IMR-90 (cell line): ENCODE results near the gene VASN. TPM values are rescaled to one million over a fixed set of nuclear protein-coding genes. Genes with fewer than 3 reads are reported as not detected.
A peak's percentile ranks its signal among the peaks of the same experiment; 100 is the strongest.

Source experiments
- ATAC-seq: fragments of 200-7000 bp; cut with Tn5 transposase; 2 replicates; pipeline ENCODE4 v1.9.1; 2020; ENCODE audit warnings: low read depth, mild to moderate bottlenecking, moderate library complexity
- BruUV-seq: library from RNA; stranded (reverse); fragments of 400-500 nt; replicated peaks from 2 replicates; lab custom pipeline; 2021; lab: Mats Ljungman, UMichigan
- CTCF ChIA-PET: fragments of 300-600 bp; formaldehyde crosslinking; extraction: SDS; loops from one replicate; lab custom pipeline; 2021; ENCODE audit warnings: antibody characterized with exemption; lab: Yijun Ruan, JAX
- POLR2A ChIA-PET: fragments of 300-600 bp; sonication (Branson Sonifier 250); formaldehyde crosslinking; loops from one replicate; lab custom pipeline; 2022; ENCODE audit warnings: antibody characterized with exemption; ENCODE audit not compliant: unreplicated experiment; lab: Charles Lee
- DNase-seq: peaks from one replicate; pipeline ENCODE4 v3.0.0; 2013
- H2AFZ ChIP-seq: replicated peaks from 2 replicates; pipeline ENCODE3; 2013; ENCODE audit warnings: low read length, mild to moderate bottlenecking; ENCODE audit not compliant: poor library complexity
- H2AK5ac ChIP-seq: 2 replicates; pipeline ENCODE4 v1.6.1; 2013; ENCODE audit warnings: low read depth, low read length, inconsistent platforms
- H2AK9ac ChIP-seq: replicated peaks from 2 replicates; pipeline ENCODE3; 2013; ENCODE audit warnings: mild to moderate bottlenecking, low read depth, low read length, moderate library complexity; ENCODE audit not compliant: poor library complexity
- H2BK120ac ChIP-seq: 2 replicates; pipeline ENCODE4 v1.6.1; 2013; ENCODE audit warnings: low read depth, low read length, inconsistent platforms
- H2BK15ac ChIP-seq: 3 replicates; pipeline ENCODE4 v1.6.1; 2013; ENCODE audit warnings: low read depth, low read length, inconsistent platforms
- H2BK20ac ChIP-seq: 2 replicates; pipeline ENCODE4 v1.6.1; 2013; ENCODE audit warnings: low read depth, mild to moderate bottlenecking, inconsistent platforms, low read length, moderate library complexity
- H2BK5ac ChIP-seq: 2 replicates; pipeline ENCODE4 v1.6.1; 2013; ENCODE audit warnings: mild to moderate bottlenecking, low read depth, low read length, inconsistent platforms; ENCODE audit not compliant: poor library complexity, severe bottlenecking
- H3K14ac ChIP-seq: replicated peaks from 2 replicates; pipeline ENCODE4 v1.6.1; 2013; ENCODE audit warnings: low read depth, low read length, inconsistent platforms
- H3K18ac ChIP-seq: 2 replicates; pipeline ENCODE4 v1.6.1; 2013; ENCODE audit warnings: low read depth, low read length, control low read depth
- H3K23ac ChIP-seq: 2 replicates; pipeline ENCODE4 v1.6.1; 2013; ENCODE audit warnings: low read depth, low read length, inconsistent platforms
- H3K27ac ChIP-seq: 2 replicates; pipeline ENCODE4 v1.5.1; 2013; ENCODE audit warnings: mild to moderate bottlenecking, control low read depth, low read length; ENCODE audit not compliant: insufficient read depth
- H3K27me3 ChIP-seq: 2 replicates; pipeline ENCODE4 v1.6.1; 2013; ENCODE audit warnings: low read length; ENCODE audit not compliant: control insufficient read depth, insufficient read depth
- H3K36me3 ChIP-seq: 2 replicates; pipeline ENCODE4 v1.6.1; 2013; ENCODE audit warnings: low read length, mixed read lengths; ENCODE audit not compliant: control insufficient read depth, insufficient read depth
- H3K4ac ChIP-seq: 2 replicates; pipeline ENCODE4 v1.6.1; 2013; ENCODE audit warnings: low read depth, low read length, inconsistent platforms
- H3K4me1 ChIP-seq: 2 replicates; pipeline ENCODE4 v1.6.1; 2013; ENCODE audit warnings: low read length, mixed read lengths; ENCODE audit not compliant: control insufficient read depth, insufficient read depth
- H3K4me2 ChIP-seq: 2 replicates; pipeline ENCODE4 v1.6.1; 2013; ENCODE audit warnings: low read depth, mild to moderate bottlenecking, control low read depth, low read length, moderate library complexity
- H3K4me3 ChIP-seq: 2 replicates; pipeline ENCODE4 v1.5.1; 2013; ENCODE audit warnings: low read depth, mild to moderate bottlenecking, control low read depth, low read length, moderate library complexity; ENCODE audit not compliant: insufficient read depth
- H3K56ac ChIP-seq: 2 replicates; pipeline ENCODE4 v1.6.1; 2013; ENCODE audit warnings: low read length, inconsistent platforms; ENCODE audit not compliant: insufficient read depth; ENCODE audit errors: extremely low read depth
- H3K79me1 ChIP-seq, 2 experiments: 2 replicates each; pipeline ENCODE4 v1.6.1; 2013; ENCODE audit warnings: low read length in 2 of 2, inconsistent platforms in 1 of 2, low read depth in 1 of 2
- H3K9ac ChIP-seq: 2 replicates; pipeline ENCODE4 v1.6.1; 2013; ENCODE audit warnings: low read depth, low read length, control low read depth
- H3K9me1 ChIP-seq: 2 replicates; pipeline ENCODE4 v1.6.1; 2013; ENCODE audit warnings: low read length, inconsistent platforms; ENCODE audit not compliant: insufficient read depth
- H3K9me3 ChIP-seq: 2 replicates; pipeline ENCODE4 v1.6.1; 2013; ENCODE audit warnings: low read length; ENCODE audit not compliant: control insufficient read depth, insufficient read depth
- H4K20me1 ChIP-seq: 2 replicates; pipeline ENCODE4 v1.6.1; 2013; ENCODE audit warnings: low read length, inconsistent platforms; ENCODE audit not compliant: insufficient read depth
- H4K5ac ChIP-seq: 2 replicates; pipeline ENCODE4 v1.6.1; 2013; ENCODE audit warnings: mild to moderate bottlenecking, low read depth, low read length, control low read depth
- H4K8ac ChIP-seq, 2 experiments: 2 replicates each; pipeline ENCODE4 v1.6.1; 2013; ENCODE audit warnings: low read depth in 2 of 2, low read length in 2 of 2, control low read depth in 1 of 2, inconsistent platforms in 1 of 2
- H4K91ac ChIP-seq: 2 replicates; pipeline ENCODE4 v1.6.1; 2013; ENCODE audit warnings: low read depth, low read length, inconsistent platforms; ENCODE audit not compliant: insufficient read depth
- CEBPB ChIP-seq: IDR thresholded peaks from 2 replicates; pipeline ENCODE4 v1.6.1; 2012; ENCODE audit warnings: low read depth, low read length, improper control_type of control experiment
- CHD1 ChIP-seq: IDR thresholded peaks from 2 replicates; pipeline ENCODE4 v1.6.1; 2012; ENCODE audit warnings: low read depth, low read length, improper control_type of control experiment
- ELK1 ChIP-seq: fragments of 150-350 bp; IDR thresholded peaks from 2 replicates; pipeline ENCODE4 v1.6.1; 2016; ENCODE audit warnings: low read depth, mild to moderate bottlenecking, low read length, moderate library complexity, borderline replicate concordance
- MAFK ChIP-seq: IDR thresholded peaks from 2 replicates; pipeline ENCODE4 v1.6.1; 2012; ENCODE audit warnings: low read depth, low read length, improper control_type of control experiment
- MAZ ChIP-seq: IDR thresholded peaks from 2 replicates; pipeline ENCODE4 v1.6.1; 2012; ENCODE audit warnings: low read depth, mild to moderate bottlenecking, low read length, improper control_type of control experiment, moderate library complexity, borderline replicate concordance
- NFE2L2 ChIP-seq: fragments of 150-350 bp; IDR thresholded peaks from 2 replicates; pipeline ENCODE4 v1.6.1; 2016; ENCODE audit warnings: low read depth, mild to moderate bottlenecking, low read length
- POLR2A ChIP-seq: IDR thresholded peaks from 2 replicates; pipeline ENCODE4 v1.6.1; 2012; ENCODE audit warnings: mild to moderate bottlenecking, low read depth, low read length
- RAD21 ChIP-seq: IDR thresholded peaks from 2 replicates; pipeline ENCODE4 v1.6.1; 2012; ENCODE audit warnings: low read length, improper control_type of control experiment
- RCOR1 ChIP-seq: IDR thresholded peaks from 2 replicates; pipeline ENCODE4 v1.6.1; 2012; ENCODE audit warnings: mild to moderate bottlenecking, low read length, improper control_type of control experiment; ENCODE audit not compliant: insufficient replicate concordance
- SMC3 ChIP-seq: fragments of 150-350 bp; IDR thresholded peaks from 2 replicates; pipeline ENCODE4 v1.6.1; 2016; ENCODE audit warnings: low read depth, mild to moderate bottlenecking, antibody characterized with exemption, low read length, moderate library complexity
- USF2 ChIP-seq: fragments of 150-350 bp; IDR thresholded peaks from 2 replicates; pipeline ENCODE4 v1.6.1; 2017; ENCODE audit warnings: mild to moderate bottlenecking, antibody characterized with exemption, low read length, low read depth
- WGBS, 2 experiments: methylation state at CpG; one replicate each; pipeline versions ENCODE4 v1.1.5 to v1.1.7; 2013; ENCODE audit warnings: missing lambda C conversion rate in 2 of 2; ENCODE audit not compliant: insufficient read length in 1 of 2; ENCODE audit errors: extremely low coverage in 2 of 2; 5-methylcytosine and 5-hydroxymethylcytosine counted together
- dilution Hi-C: fragments of 300-500 bp; cut with HindIII; formaldehyde crosslinking; loops from one replicate; pipeline ENCODE4 v1.14.3; 2018; ENCODE audit warnings: low sequenced_read_pairs; ENCODE audit not compliant: unreplicated experiment
- in situ Hi-C: fragments of 300-500 bp; cut with MboI; formaldehyde crosslinking; loops from 3 replicates; pipeline ENCODE4 v1.14.3; 2019; ENCODE audit warnings: low sequenced_read_pairs, inconsistent platforms, mixed read lengths
- intact Hi-C: fragments of 100-400 bp; cut with micrococcal nuclease; formaldehyde crosslinking; loops from 2 replicates; pipeline ENCODE4 v1.10.0; 2022
- polyA plus RNA-seq, 3 experiments: library from polyadenylated mRNA; depleted of rRNA; stranded (reverse); fragments of >200 nt; gene quantifications; 2 replicates each; pipeline ENCODE4 v1.2.3, GENCODE V29; 2012; ENCODE audit warnings: low replicate concordance in 1 of 3
- total RNA-seq: library from RNA; depleted of rRNA; stranded (reverse); fragments of >200 nt; gene quantifications from 2 replicates; pipeline ENCODE4 v1.2.3, GENCODE V29; 2012
- TF ChIP-seq, protein P1 (sequence below): conservative IDR thresholded peaks from 2 replicates; pipeline ENCODE4 v1.5.1; 2012; ENCODE audit warnings: mild to moderate bottlenecking, low read depth, low read length, improper control_type of control experiment

Gene VASN
- total and polyA plus RNA-seq, 2 of the 4 experiments (the other 2 are of a cell fraction): 9.3 to 87.2 TPM

DNA sequence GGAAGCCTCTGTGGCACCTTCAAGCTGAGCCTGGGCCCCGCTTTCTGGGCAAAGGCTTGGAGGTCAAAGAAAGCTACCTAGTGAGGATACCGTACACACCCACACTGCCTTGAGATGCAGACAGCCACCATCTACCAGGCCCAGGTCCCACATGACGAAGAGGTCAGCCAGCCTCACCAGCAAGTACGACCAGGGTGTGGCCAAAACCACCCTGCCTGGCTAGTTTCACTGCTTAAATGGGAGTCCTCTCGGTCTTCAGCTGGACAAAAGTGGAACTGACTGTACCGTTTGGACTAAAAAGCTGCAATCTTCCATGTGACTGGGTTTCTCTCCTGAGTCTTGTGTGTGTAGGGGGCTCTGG is 21.6 kb downstream of the VASN start:
- H2AK9ac ChIP-seq: peak overlapping the region; percentile 91
- H3K4me1 ChIP-seq: peaks cover 27% of the 10 kb centered on the region
- H3K9me1 ChIP-seq: peaks cover 13% of the 10 kb centered on the region
- TF ChIP-seq, protein P1, sequence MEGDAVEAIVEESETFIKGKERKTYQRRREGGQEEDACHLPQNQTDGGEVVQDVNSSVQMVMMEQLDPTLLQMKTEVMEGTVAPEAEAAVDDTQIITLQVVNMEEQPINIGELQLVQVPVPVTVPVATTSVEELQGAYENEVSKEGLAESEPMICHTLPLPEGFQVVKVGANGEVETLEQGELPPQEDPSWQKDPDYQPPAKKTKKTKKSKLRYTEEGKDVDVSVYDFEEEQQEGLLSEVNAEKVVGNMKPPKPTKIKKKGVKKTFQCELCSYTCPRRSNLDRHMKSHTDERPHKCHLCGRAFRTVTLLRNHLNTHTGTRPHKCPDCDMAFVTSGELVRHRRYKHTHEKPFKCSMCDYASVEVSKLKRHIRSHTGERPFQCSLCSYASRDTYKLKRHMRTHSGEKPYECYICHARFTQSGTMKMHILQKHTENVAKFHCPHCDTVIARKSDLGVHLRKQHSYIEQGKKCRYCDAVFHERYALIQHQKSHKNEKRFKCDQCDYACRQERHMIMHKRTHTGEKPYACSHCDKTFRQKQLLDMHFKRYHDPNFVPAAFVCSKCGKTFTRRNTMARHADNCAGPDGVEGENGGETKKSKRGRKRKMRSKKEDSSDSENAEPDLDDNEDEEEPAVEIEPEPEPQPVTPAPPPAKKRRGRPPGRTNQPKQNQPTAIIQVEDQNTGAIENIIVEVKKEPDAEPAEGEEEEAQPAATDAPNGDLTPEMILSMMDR: no peak
- TF ChIP-seq MAZ (no peak), USF2 (no peak), RCOR1 (no peak), CHD1 (no peak), SMC3 (no peak), ELK1 (no peak), CEBPB (no peak), NFE2L2 (no peak), MAFK (no peak), RAD21 (no peak), POLR2A (no peak)
- dilution Hi-C loops (no loop called here), intact Hi-C loops (no loop called here), in situ Hi-C loops (no loop called here)
- H2AFZ ChIP-seq: peak overlapping the region; percentile 84
- no peak for DNase-seq
- peak overlapping the region; percentile 57 for H3K27ac ChIP-seq
- H3K79me1 ChIP-seq: peaks cover 0 to 32% of the 10 kb centered on the region in 2 experiments; a peak in 2 of 4 replicates
- H3K23ac ChIP-seq: peak overlapping the region; percentile 7; the same call in 1 of the 2 replicates
- peak overlapping the region; percentile 80 for H4K91ac ChIP-seq
- H3K4me2 ChIP-seq: no peak overlapping the region
- peak overlapping the region; percentile 9; the same call in 1 of the 2 replicates for H4K5ac ChIP-seq
- H3K27me3 ChIP-seq: no peaks in the 10 kb centered on the region
- peak overlapping the region; percentile 8 for H3K18ac ChIP-seq
- no peaks in the 10 kb centered on the region for H3K9me3 ChIP-seq
- H4K8ac ChIP-seq: peak overlapping the region; percentile 69 to 79
- ChIA-PET POLR2A (no interaction called here), CTCF (interaction anchor here (1.8 kb wide), 1 partner anchor 9 kb away, joined by 13 read pairs; no protein-coding TSS in a partner anchor)
- no peak overlapping the region for H3K56ac ChIP-seq
- peak overlapping the region; percentile 44; the same call in 1 of the 2 replicates for H2BK20ac ChIP-seq
- peak overlapping the region; percentile 20; the same call in 1 of the 2 replicates for H3K14ac ChIP-seq
- H3K9ac ChIP-seq: no peak overlapping the region
- H2BK5ac ChIP-seq: peak overlapping the region; percentile 22
- ATAC-seq: peak; percentile 17; the same call in 1 of the 2 replicates
- H2BK15ac ChIP-seq: peak overlapping the region; percentile 97; the same call in 1 of the 3 replicates
- peak overlapping the region; percentile 92 for H2AK5ac ChIP-seq
- H2BK120ac ChIP-seq: peak overlapping the region; percentile 66
- H3K4me3 ChIP-seq: no peak overlapping the region
- no peaks in the 10 kb centered on the region for H4K20me1 ChIP-seq
- peaks cover 9% of the 10 kb centered on the region for H3K36me3 ChIP-seq
- 73% methylated on average over 3 of the region's 6 CpGs; no CpG with 5 or more reads in 1 of the 2 experiments for WGBS, 2 experiments
- no TSS peak for BruUV-seq
- peak overlapping the region; percentile 84 for H3K4ac ChIP-seq
